ENCODE data around the gene ALG11.
A peak's percentile ranks its signal among the peaks of the same experiment; 100 is the strongest.
"Not testable (repeated sequence)": the region's sequence is repeated elsewhere in the genome, so short reads cannot be mapped to it uniquely, and the experiment has no call there.

The ALG11 gene, protein sequence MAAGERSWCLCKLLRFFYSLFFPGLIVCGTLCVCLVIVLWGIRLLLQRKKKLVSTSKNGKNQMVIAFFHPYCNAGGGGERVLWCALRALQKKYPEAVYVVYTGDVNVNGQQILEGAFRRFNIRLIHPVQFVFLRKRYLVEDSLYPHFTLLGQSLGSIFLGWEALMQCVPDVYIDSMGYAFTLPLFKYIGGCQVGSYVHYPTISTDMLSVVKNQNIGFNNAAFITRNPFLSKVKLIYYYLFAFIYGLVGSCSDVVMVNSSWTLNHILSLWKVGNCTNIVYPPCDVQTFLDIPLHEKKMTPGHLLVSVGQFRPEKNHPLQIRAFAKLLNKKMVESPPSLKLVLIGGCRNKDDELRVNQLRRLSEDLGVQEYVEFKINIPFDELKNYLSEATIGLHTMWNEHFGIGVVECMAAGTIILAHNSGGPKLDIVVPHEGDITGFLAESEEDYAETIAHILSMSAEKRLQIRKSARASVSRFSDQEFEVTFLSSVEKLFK

DNA sequence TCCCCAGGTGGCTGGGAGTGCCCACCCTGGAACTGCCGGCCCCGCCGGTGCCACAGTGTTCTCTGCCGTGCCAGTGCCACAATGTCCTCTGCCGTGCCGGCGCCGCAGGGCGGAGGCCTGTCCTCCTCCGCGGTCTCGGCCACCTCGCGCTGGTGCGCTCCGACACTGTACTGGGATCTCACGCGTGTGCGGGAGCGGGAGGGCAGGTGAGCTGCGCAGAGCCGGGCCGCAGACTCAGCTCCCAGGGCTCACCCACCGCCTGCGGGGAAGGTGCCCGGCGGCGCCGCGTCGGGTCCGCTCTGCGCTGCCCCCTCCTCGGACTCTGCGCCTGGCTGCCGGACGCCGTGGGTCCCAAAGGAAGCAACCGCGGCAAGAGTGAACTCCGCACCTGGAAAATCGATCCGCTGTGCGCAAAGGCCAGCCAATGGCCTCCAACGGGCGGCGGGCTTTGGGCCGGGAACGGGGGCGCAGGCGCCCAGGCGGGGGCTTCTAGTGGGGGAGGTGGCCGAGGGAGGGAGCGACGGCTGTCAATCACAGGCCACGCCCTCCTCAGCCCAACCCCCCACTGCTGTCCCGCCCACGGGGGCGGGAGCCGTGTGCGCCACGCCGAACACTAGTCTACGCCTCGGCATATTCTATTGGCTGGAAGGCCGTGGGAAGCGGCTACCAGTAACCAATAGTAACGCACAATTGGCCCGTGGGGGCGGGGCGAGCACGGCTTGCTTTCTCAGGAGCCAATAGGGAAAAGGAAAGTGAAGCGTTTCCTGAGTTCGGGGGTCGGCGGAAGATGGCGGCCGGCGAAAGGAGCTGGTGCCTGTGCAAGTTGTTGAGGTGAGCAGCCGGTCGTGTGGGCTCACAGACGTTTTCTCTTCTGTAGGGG is at the start of gene ALG11:
Gene ALG11 (plus strand): TSS at position 767 of the 880 bp plus-strand sequence. CDS start 21 bp downstream, at position 788.
- peak; percentile 99 for DNase-seq

- no peak for DNase-seq
Observed at GRCh38 chr13:51966186-51966585, 46.0 kb upstream of the ALG11 start.

DNA sequence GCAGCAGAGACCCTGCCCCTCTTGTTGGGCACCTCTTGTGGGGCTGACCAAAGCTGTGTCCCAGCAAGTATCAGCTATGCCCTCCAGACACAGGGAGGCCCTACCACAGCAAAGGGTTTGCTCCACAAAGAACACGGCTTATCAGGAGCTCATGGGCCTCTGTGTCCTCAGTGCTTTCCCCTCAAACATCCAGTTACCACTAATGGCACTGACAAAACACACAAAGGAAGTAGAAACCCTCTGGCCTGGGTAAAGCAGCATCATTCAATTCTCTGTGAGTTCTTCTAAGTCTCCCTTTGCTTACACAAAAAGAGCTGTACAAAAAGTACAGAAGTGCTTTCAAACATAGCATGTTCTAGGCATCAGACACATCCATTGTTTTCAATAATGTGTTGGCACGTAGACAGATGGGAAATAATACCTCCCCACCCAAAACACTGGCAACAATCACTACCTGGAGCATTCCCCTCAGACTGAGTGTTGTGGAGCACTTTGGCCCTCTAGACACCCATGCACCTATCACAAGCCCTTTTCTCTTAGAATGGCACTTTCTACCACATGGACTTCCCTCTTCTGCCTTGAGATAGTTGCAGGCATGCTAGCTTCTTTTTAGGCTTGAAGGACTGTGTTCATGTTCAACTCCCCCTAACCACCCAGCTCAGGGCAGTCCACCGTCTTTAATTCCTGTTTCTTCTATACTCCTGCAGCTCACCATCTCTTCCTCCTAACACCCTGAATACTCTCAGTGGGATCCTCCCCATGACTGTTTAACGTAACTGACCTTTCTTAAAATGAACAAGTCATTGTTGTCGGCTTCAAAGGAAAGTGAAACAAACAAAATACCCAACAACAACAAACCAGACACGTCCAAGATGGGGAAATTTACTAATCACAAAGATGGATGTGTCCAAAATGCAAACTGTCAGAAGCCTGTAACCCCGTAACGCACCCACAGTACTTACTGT is 44.4 kb upstream of the ALG11 start:
- no peak for DNase-seq

GRCh38 chr13:51970349-51970748 is 41.8 kb upstream of the ALG11 start:
- DNase-seq, result peak in 1 of 2 donors; percentile 22

DNA sequence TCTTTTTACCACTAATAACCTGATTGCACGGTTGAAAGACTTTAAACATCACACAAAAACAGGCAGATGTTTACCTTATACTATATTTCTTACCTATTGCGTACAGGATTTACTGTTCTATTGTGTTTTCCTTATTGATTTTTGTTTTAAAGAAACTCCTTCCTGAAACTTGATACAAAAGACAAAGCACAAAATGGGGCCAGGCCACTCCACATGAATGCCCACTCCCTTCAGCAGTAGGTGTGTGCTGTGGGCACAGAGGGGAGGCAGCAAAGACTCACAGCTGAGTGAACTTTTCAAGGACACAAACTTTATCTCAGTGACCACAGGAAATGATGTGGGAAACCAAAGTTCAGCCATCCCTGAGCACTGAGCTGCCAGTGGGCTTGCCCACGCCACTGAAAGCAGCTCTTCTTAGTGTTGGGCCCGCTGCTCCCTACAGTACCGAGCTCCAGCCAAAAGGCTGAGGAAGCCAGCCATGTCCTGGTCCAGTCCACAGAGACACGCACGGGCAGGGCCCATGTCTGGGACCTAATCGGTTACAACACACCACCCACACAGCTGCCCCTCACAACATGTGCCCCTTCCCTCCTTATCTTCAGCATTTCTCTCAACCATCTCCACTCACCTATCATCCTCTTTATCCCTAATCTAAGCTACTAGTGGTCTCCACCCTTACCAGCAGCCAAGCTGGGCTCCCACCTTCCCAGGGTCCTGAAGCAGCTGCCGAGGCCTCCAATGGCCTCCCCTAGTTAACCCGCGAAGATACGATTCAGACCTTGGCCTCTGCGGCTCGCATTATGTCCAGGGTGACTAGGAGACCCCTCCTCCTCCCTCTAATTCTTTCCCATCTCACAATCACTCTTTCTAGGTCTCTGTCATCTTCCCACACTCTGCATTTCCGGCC is 40.4 kb upstream of the ALG11 start:
- DNase-seq, result no peak

DNA sequence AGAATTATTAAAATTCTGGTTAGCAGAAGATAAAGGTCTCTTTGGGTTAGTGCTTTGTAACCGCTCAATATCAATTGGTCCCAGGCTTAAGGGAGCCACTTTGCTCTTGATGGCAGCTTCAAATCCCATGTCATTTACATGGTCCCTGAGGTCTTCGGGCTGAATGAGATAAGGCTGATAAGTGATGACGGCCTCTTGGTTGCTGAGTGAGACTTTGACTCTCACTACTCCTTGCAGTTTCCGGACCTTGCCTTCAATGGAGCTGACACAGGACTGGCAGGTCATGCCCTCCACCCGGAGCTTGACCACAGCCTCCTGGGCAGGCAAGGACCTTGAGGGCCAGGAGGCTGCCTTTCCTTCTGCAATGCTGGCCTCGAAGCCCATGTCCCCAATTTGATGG is 37.7 kb upstream of the ALG11 start:
- no peak for DNase-seq

DNA sequence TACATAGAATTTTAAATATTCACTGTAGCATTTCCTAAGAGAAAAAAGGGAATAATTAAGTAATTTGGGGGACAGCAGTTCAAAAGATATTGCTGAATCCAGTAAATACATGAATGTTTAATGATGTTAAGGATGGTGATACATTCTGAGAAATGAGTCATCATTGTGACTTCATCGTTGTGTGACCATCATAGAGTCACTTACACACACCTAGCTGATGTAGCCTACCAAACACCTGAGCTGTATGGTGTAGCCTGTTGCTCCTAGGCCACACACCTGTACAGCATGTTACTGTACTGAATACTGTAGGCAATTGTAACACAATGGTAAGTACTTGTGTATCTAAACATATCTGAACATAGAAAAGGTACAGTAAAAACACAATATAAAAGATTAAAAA is 35.8 kb upstream of the ALG11 start:
- DNase-seq, result no peak

- DNase-seq, result no peak
Observed at GRCh38 chr13:51976890-51977289, 35.3 kb upstream of the ALG11 start.

DNA sequence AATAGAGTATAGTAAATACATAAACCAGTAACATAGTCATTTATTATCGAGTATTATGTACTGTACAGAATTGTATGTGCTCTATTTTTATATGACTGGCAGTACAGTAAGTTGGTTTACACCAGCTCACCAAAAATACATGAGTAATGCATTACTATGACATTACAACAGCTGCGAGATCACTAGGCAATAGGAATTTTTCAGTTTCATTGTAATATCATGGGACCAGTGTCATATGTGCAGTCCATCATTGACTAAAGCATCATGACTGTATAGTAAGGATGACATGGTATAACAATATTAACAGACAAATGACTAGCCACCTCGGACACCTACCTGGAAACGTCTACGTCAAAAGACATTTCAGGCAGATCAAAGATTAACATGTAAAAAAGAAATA is 34.6 kb upstream of the ALG11 start:
- no peak for DNase-seq

DNA sequence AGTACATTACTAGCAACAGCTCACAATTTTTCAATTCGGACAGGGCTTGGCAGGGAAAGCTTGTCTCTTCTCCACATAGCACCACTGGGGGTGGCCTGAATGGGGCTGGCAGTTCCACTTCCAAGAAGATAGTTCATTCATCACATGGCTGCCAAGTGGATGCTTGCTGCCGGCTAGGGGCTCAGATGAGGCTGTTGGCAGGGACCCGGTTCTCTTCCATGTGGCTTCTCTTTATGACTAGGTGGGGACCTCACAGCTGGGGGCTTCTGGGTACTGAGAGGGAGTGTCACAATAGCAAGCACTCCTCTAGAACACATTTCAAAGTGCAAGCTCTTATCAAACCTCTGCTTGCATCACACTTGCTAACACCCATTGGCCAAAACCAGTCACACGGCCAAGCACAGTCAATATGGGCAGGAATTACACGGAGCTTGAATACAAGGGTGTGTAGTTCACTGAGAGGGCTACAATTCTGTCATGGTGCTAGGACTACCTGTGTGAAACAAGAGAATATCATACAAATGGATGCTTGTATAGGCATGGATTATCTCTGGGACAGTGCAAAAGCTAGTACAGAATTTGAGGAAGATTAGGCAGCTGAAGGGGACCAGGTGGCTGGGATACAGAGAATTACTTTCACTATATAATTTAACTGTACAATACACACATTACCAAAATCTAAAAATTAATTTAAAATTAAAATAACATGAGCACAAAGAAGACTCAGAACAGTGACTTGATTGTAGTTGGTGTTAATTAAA is 33.2 kb upstream of the ALG11 start:
- no peak for DNase-seq

DNA sequence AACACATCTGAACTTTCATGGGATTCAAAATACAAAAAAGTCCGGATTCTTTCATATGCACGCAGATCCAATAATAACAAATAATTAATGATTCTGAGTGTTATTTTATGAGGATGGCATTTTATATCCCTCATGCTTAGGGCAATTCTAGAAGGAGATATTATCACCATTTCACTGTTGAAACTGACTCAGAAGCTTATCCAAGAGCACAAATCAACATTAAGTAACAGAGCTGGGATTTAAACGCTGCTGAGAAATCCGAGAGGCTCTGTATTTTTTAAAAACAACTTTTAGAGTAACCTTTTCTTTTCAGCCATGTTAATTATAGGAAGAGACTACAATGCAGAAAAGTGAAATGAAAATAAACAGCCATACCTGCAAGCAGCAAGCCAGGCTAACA is 31.3 kb upstream of the ALG11 start:
- no peak for DNase-seq

DNA sequence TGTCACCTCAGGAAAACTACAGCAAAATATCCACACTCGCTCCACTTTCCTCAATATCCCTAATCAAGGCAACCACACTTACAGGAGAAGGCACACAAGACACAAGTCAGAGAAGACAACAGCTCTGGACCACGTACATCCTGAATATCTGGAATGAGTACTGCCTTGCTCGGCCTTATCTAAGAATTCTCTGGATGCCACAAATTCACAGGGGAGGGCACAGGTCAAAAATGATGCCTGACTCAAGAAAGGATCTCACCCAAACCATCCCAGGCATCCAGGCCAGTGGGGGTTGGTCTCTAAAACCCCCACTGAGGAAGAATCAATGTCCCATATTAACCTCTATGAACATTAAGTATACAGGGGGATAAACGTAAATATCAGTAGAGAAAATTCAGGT is 30.8 kb upstream of the ALG11 start:
- no peak for DNase-seq

- not testable (repeated sequence) for DNase-seq
Observed at GRCh38 chr13:51983292-51983691, 28.9 kb upstream of the ALG11 start.

DNA sequence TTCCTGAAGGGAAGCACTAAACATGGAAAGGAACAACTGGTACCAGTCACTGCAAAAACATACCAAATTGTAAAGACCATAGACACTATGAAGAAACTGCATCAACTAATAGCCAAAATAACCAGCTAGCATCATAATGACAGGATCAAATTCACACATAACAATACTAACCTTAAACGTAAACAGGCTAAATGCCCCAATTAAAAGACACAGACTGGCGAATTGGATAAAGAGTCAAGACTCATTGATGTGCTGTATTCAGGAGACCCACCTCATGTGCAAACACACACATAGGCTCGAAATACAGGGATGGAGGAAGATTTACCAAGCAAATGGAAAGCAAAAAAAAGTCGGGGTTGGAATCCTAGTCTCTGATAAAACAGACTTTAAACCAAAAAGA is 27.3 kb upstream of the ALG11 start:
- DNase-seq, result not testable (repeated sequence)

- no peak for DNase-seq
Observed at GRCh38 chr13:51988988-51989618, 23.1 kb upstream of the ALG11 start.

DNA sequence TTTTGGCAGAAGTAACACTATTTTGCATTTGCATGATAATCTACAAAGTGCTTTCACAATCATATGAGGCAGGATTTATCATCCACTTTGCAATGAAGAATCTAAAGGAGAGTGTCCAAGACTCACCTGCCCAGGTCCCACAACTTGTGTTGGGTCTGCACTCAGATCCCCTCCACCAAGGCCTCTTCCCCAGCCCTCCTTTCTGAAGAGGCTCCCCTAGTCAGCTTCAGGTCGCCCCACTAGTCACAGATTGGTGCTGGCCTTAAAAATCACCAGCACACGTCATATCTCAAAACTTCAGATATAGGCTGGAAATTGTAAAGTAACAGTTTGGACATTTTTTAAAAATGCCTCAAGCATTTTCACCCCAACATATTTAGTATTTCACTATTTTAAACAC is 18.5 kb upstream of the ALG11 start:
- no peak for DNase-seq

DNA sequence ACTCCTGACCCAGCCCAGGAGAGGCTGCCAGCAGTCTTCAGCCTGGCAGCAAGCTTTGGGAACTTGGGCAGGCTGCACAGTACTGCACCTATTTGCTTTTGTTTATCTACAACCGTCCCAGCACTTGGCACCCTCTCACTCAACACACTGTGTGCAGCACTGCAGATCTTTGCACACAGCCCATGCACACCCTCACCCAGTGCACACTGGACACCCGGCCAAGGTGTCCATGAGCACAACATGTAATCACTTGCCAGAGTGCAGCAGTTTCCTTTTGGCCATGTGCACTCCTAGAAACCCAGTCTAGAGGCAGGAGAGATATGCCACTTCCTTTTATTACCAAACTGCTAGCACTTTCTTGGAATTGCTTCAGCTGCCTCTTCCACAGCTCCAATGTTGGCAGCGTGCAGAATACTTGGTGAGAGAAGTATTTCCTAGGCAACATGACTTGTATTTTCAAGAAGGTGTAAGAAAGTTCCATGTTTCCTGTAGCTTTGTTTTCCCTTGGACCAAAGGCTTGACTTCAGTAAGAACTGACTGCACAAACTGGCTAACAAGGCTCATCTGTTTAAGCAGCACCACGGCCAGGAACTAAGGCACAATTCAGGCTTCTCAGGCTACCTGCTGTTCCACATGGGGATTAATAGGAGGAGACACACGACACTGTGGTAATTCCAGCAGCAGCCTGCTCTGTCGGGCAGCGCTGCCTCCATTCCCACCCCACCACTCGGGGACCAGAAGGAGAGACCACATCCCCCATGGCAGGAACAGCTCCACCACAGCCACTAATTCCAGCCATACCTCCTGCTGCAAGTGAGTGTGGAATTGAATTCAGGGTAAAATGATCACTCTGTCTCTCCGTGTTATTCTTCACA is 16.3 kb upstream of the ALG11 start:
- no peak for DNase-seq

DNA sequence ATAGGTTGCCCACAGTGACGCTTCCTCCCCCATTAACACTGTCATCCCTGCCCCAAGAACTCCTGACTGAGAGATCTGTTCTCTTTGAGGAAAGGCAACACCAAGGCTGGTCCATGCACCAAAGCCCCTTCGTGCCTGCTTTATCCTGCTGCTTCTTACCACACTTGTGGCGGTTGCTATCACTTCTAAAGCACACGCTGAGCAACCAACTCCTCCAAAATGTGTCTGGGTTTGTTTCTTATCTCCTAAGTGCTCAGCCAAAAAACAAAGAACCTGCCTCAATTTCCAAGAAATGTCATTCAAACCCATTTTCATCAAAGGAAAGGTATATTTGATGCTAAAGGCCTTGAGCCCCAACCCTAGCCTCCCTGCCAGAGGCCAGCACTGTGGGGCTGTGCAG is 15.6 kb upstream of the ALG11 start:
- DNase-seq, result no peak

DNA sequence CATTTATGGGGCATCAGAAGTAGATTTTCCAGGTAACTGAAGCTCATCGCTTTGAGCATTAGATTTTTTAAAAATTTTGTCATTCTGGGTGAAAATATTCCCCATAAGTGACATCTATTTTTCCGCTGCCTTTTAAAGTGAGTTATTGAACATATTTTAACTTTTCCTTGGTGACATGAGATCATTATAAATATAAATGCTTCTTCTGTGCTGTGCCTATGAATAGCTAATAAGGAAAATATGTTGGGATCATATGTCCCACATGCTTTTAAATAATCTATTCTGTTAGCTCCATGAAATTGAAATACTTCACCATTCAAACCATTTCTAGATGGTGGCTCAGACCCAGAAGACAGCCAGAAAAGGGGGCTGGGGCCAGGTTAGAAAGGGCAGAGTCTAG is 15.0 kb upstream of the ALG11 start:
- DNase-seq, result no peak

Measured in CD4-positive, alpha-beta T cell treated with Interleukin-4 for 1 hour (primary cell).